ENCODE data around the gene ACTA1.
A peak's percentile ranks its signal among the peaks of the same experiment; 100 is the strongest.
"Not testable (repeated sequence)": the region's sequence is repeated elsewhere in the genome, so short reads cannot be mapped to it uniquely, and the experiment has no call there.

The ACTA1 gene

DNA sequence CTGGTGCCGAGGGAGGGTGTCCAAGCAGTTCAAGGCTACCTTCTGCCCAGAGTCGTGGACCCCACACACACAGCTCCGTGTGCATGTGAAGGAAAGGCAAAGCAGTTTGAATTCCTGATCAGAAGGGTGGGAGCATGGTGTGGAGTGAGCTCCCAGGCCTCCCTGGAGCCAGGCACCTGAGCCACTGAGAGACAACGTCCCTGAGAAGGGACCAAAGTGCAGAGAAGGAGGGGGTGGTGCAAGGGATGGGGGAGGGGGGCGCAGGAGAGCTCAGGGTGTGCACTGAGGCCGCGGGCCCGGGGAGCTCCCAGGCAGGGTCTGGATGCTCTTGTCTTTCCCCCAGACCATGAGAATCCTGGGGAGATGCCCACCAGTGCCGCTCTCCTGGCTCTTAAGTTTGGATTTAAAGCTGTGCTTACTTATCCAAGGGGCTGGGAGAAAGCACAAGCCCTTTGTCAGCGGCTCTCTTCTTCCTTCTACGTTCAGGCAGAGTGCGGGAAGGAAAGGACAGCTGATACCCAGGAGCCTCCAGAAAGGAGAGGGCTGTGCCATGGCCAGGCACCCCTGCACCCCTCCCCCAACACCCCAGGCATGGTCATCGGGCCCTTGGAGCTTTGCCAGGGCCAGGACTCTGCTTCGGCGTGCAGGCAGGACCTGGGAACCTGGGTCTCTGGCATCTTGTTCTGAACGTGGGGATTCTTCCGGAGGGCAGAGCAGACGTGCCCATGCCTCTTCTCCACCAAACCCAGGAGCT, 24.1 kb downstream of the ACTA1 start:
- DNase-seq (ENCODE audit: low read depth): no peak

DNA sequence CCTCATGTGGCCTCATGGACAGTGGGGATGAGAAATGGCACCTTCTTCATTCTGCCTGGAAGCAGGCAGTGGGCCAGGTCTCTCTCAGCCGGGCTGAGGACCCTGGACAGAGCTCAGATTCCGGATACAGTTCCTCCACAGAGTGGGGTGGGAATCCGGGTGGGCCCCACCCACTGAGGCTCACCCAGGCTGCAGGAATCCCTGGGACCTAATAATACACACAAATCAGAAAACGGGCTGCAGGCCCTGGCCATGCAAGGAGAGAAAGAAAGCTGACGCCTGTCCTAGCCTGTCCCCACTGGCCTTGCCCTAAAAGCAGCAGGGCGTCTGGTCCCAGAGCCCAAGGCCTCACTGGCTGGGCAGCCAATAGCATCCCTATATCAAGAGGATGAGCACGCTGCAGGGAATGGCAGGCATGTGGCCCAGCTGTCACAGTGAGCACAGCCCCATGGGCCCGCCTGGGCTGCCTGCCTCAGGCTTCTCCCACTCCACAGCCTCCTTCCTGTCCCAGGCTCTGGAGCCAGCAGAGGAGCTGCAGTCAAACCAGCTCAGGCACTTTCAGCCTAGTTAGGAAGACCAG, 25.3 kb downstream of the ACTA1 start:
- no peak for DNase-seq (ENCODE audit: low read depth)

DNA sequence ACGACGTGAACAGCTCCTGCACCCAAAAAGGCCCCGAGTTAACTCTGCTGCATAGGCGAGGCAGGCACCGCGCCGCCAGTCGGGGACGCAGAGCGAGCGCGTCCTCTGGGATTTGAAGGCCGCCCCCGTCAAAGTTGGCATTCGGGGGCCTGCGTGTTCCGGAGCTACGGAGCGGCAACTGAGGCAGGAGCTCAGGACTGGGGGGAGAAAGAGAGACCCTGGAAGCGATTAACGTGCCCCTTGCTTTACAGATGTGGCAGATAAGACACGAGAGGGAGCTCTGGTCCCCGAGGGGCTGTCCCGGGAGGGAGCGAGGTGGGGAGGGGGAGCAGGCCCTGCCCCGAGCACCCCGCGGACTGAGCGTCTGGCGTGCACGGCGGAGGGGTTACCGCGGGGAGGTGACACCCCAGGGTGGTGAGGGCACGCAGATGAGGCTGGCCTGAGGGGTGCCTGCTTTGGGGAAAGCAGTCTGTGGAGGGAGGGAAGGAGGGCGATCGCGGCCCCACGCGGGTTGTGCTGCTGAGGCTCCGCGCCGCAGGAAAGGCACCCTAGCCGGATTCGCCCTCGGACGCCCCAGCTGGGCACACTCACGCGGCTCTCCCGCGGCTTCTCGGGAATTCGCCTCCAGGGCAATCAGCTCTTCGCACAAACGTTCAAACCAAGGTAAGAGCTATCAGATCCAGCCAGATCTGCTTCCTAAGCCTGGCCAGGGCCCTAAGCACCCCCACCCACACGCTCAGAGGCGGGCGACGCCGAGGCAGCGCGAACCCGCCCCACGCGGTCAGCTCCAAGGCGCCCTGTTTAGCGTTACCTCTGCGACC, 26.5 kb downstream of the ACTA1 start:
- DNase-seq (ENCODE audit: low read depth): no peak

DNA sequence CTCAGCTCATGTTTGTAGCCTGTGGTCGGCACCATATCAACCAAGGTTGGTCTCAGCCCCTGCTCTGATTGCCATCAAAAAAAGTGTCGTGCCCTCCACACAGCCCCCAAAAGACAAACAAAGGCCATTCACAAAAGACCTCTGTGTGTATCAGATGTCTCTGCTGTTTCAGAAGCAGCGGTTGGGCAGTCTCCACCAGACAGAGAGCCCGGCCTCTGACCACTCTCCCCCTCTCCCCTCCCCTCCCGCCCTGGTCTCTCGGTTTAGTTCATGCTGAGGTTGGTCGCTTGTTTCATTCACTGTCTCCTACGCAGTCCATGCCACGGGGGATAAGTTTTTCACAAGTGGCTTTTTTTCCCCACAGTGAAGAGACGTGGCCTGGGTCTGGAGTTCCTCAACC, 27.1 kb downstream of the ACTA1 start:
- DNase-seq (ENCODE audit: low read depth): no peak

DNA sequence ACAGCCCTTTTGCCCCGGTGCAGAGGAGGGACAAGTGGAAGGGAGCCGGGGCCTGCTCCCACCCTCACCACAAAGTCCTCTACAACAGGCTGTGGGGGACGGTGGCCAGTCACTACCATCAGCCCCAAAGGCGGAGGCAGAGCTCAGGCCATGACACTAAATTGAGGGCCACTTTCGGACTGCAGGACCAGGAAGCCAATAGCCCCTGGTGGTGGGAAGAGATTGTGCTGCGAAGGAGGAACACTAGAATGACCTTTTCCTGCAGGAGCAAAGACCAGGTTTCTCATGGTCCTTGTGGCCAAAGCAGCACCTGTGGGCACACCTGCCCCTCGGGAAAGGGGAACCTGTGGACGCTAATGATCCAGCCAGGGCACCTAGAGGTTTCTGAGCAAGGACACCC, 30.3 kb downstream of the ACTA1 start:
- no peak for DNase-seq (ENCODE audit: low read depth)

DNA sequence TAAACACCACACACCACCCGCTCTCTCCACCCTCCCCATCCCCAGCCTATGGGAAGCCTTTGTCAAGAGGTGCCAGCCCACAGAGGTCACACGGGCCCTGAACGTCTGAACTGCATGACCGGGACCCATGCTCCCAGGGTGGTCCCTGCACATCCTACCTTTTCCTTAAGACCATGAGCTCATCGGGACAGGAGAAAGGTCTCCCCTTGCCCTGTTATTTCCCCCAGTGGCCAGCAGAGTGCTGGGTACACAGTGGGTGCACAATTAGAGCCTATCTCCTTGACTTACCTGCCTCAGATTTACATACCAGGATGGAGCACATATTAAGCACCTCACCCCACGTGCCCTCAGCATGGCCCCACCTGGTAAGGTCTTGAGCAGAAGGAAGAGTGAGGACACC, 30.9 kb downstream of the ACTA1 start:
- no peak for DNase-seq (ENCODE audit: low read depth)

DNA sequence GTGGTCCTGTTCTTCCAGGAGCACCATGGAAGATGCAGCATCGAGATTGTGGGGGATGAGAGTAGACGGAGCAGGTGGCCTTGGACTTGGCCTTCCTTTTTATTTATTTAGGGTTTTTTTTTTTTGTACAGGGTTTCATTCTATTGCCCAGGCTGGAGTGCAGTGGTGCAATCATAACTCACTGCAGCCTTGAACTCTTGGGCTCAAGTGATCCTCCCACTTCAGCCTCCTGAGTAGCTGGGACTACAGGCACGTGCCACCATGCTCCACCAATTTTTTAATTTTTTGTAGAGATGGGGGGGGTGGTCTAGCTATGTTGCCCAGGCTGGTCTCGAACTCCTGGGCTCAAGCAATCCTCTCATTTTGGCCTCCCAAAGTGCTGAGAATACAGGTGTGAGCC, 31.6 kb downstream of the ACTA1 start:
- DNase-seq (ENCODE audit: low read depth): not testable (repeated sequence)

DNA sequence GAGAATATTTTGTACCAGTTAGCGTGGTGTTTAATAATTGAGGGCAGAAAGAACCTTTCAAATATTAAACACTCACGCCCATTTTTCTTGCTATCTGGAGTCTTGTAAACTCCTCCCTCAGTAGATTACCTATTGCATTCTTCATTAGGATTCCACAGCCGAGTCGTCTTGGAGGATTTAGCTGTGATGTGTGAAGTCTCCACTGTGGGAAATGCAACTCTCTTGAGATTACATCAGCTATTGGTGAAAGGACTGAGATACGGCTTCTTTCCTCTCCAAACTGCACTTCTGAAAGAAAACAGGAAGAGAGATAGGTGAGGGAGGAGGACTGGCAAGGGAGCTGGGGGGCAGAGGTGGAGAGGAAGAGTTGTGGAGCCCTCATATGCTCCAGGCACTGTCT, 36.1 kb downstream of the ACTA1 start:
- no peak for DNase-seq (ENCODE audit: low read depth)

DNA sequence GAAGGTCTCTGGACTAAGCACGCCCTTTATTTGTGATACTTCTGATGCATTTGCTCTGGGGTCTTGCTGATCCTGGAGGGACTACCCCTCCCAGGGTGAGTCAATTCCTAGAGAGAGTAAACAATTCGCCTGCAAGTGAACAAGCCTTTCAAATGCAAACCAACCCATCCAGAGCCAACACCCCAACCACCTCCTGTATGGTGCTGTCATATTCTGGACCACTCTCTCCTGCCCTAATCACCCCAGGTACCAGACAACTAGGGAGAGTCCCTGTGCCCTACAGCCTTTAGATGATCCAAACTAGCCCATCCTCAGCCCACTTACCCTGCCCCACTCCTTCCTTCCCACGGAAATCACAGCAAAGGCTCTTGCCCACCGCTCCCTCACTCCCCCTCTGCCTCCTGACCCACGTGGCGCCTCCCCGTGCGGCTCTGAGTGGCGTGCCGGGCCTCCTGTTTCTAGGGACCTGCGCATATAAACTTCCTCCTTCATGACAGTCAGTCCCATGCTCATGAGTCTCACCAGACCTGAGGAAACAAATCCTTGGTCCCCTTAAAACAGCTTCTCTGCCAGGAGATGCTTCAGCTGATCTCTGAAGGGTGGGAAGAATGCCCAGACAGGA, 37.2 kb downstream of the ACTA1 start:
- DNase-seq (ENCODE audit: low read depth): no peak

DNA sequence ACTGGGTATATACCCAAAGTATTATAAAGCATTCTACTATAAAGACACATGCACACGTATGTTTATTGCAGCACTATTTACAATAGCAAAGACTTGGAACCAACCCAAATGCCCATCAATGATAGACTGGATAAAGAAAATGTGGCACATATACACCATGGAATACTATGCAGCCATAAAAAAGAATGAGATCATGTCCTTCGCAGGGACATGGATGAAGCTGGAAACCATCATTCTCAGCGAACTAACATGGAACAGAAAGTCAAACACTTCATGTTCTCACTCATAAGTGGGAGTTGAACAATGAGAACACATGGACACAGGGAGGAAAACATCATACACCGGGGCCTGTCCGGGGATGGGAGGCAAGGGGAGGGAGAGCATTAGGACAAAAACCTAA, 39.4 kb downstream of the ACTA1 start:
- DNase-seq (ENCODE audit: low read depth): not testable (repeated sequence)

DNA sequence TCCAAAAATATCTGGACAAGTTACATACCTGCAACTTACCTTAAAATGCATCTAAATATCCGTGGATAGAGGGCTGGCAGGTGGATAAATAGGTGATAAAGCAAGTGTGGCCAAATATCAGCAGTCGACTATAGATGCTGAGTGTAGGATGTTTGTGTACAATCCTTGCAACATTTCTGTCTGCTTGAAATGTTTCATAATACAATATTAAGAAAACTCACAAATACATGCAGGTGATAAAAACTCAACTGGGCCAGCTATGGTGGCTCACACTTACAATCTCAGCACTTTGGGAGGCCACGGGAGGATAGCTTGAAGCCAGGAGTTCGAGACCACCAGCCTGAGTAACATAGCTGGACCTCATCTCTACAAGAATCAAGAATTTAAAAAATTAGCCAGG, 41.0 kb downstream of the ACTA1 start:
- no peak for DNase-seq (ENCODE audit: low read depth)

DNA sequence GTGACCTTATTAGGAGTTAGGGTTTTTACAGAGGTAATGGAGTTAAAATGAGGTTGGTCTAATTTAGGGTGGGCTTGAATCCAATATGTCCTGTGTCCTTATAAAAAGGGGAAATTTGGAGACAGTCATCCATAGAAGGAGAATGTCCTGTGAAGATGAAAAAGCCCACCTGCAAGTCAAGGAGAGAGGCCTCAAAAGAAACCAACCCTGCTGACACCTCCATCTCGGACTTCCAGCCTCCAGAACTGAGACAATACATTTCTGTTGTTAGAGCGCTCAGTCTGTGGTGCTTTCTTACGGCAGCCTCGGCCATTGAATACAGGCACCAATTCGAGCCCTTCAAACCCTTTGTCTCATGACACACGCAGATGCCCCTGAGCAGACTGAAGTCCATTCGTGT, 43.8 kb downstream of the ACTA1 start:
- DNase-seq (ENCODE audit: low read depth): no peak

DNA sequence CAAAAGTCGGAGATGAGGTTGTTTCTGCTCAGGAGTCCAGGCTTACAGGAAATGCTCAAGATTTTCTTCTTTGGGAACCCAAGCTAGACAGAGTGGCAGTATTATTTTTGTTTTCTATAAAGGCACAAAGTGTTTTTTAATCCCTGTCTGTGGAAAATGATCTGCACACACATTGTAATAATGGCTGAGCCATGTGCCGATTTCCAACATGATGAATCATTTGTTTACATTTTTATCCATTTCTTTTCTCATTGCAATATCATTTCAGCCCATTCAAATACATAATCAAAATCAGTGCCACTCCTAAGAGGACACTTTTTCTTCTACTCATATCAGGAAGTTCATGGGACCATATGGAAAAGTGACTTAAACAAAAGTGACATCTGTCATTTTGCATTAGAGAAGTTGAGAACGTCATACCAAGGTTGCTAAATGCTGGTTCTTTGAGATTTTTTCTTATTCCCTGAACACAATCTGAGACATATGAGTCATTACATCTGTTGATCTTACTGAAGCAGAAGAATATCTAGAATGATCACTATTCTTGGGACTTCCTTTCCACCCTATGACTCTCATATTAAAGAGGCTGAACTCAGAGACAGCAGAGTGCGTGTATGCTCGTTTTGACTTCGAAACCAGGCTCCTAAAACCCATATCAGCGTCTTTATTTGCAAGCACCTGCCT, 44.9 kb downstream of the ACTA1 start:
- peak; percentile 39 for DNase-seq (ENCODE audit: low read depth)

DNA sequence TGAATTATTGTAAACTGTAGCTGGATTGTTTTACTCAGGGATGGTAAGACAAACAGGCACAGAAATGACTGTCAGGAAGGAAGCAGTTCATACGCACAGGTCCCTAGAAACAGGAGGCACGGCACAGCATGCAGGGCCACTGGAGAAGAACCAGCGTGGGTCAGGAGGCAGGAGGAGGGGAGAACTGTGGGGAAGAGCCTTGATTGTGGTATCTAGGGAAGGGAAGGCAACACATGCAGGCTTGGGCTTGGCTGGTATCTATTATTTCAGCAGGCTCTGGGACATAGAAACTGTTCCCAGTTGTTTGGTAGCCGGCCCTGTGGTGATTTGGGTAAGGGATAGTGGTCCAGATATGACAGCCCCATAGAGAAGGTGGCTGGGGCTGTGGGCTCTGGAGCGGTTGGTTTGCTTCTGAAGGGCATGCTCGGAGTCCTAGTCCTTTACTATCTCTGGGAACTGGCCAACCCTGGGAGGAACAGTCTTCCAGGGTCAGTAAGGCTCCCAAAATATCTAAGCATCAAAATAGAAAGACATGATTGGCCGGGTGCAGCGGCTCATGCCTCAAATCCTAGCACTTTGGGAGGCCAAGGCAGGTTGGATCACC, 47.9 kb downstream of the ACTA1 start:
- DNase-seq (ENCODE audit: low read depth): no peak

DNA sequence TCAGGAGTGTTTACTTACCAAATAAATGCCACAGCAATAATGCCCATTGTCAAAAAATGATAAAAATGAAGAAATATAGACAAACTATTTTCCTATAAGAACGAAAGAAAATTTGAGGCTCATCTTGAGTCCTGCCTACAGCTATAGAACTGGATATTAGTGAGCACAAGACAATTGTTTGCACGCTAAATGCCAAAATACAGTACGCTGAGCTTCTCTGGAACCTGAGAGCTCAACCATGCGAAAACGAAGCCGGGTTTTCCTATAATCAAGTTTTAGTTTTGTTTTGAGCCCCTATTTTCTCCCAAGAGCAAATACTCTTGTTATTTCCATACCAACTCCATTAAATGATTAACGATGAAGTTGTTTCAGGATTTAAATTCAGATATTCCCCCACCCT, 49.1 kb downstream of the ACTA1 start:
- no peak for DNase-seq (ENCODE audit: low read depth)

DNA sequence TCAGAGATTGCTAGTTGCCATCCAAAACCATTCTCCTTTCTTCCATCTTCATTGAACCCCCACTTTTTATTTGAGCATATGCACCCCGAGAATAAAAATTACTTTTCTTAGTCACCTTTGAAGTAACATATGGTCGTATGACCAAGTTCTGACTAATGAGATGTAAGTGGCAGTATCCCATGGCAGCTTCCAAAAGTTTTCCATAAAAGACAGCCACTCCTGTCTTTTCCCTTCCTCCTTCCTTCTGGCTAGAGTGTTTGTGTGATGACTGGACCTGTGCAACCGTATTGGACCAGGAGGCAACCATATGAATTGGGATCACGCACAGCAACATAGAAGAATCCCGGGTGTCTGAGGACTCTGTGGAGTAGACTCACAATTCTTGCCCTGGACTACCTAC, 49.9 kb downstream of the ACTA1 start:
- DNase-seq (ENCODE audit: low read depth): no peak

DNA sequence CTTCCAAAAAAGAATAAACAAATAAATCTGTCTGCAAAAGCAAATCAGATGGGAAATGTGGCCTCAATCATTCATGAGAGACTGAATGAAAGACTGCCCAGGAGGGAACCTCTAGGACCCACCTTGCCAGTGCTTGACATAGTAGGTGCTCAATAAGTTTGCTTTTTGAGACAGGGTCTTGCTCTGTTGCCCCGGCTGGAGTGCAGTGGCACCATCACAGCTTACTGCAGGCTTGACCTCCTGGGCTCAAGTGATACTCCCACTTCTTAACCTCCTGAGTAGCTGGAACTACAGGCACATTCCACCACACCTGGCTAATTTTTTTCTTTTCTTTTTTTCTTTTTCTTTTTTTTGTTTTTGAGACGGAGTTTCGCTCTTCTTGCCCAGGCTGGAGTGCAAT, 50.7 kb downstream of the ACTA1 start:
- DNase-seq (ENCODE audit: low read depth): no peak
